ENCODE data around the gene SGSM1.

SGSM1 gene

DNA sequence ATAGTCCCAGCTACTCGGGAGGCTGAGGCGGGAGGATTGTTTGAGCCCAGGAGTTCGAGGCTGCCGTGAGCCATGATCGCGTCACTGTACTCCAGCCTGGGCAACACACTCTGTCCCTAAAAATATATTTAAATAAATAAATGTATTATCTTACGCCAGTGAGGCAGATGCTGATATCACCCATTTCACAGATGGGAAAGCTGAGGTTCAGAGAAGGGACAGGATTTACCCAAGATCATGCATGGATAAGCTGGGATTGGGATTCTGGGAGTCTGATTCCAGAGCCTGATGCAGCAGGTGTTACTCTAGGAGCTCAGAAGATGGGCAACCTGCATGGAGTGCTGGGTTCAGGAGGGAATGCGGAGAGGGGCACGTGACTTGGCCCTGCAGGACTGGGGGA, 17.8 kb downstream of the SGSM1 start:
- no peak overlapping the region for H3K27ac ChIP-seq (ENCODE audit: low read depth in 2 of 2, low read length in 2 of 2)
- no peak overlapping the region for H3K9ac ChIP-seq (ENCODE audit: low read depth in 1 of 2, low read length in 2 of 2)
- no peaks in the 10 kb centered on the region for H3K36me3 ChIP-seq (ENCODE audit: control insufficient read depth in 2 of 2, insufficient read depth in 2 of 2, low read length in 2 of 2)
- no peak overlapping the region for H3K4me3 ChIP-seq (ENCODE audit: low read length in 2 of 2)
- peaks cover 19 to 36% of the 10 kb centered on the region in 2 donors for H3K4me1 ChIP-seq (ENCODE audit: control insufficient read depth in 2 of 2, insufficient read depth in 2 of 2, low read length in 2 of 2)
- H3K9me3 ChIP-seq (ENCODE audit: control insufficient read depth in 2 of 2, low read length in 2 of 2), result no peaks in the 10 kb centered on the region
- H3K27me3 ChIP-seq (ENCODE audit: control insufficient read depth in 2 of 2, insufficient read depth in 2 of 2, low read length in 2 of 2), result no peaks in the 10 kb centered on the region

- Histone ChIP-seq H3K4me3 (ENCODE audit: low read length in 2 of 2) (no peak overlapping the region), H3K9me3 (ENCODE audit: control insufficient read depth in 2 of 2, low read length in 2 of 2) (no peaks in the 10 kb centered on the region), H3K4me1 (ENCODE audit: control insufficient read depth in 2 of 2, insufficient read depth in 2 of 2, low read length in 2 of 2) (peaks cover 19 to 36% of the 10 kb centered on the region in 2 donors), H3K27me3 (ENCODE audit: control insufficient read depth in 2 of 2, insufficient read depth in 2 of 2, low read length in 2 of 2) (no peaks in the 10 kb centered on the region), H3K27ac (ENCODE audit: low read depth in 2 of 2, low read length in 2 of 2) (no peak overlapping the region), H3K9ac (ENCODE audit: low read depth in 1 of 2, low read length in 2 of 2) (no peak overlapping the region), H3K36me3 (ENCODE audit: control insufficient read depth in 2 of 2, insufficient read depth in 2 of 2, low read length in 2 of 2) (no peaks in the 10 kb centered on the region)
These were observed 18.2 kb downstream of the SGSM1 start for GRCh38 chr22:24824250-24824649.

DNA sequence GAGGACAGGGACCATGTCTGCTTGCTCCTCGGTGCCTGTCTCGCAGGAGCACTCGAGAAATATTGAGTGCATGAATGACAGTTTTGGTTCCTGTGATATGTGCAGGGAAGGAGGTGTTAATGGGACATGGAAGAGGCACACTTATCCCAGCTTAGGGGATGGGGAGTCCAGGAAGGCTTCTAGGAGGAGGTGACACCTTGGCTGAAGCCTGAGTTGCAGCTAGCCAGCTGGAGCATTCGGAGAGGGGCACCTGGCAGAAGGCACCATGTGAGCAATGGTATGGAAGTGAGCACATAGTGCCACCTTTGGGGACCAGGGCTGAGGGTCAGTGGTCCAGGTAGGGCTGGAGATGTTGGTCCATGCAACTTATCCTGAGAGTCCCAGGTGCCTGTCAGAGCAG, 18.9 kb downstream of the SGSM1 start:
- Histone ChIP-seq H3K9me3 (ENCODE audit: control insufficient read depth in 2 of 2, low read length in 2 of 2) (no peaks in the 10 kb centered on the region), H3K27me3 (ENCODE audit: control insufficient read depth in 2 of 2, insufficient read depth in 2 of 2, low read length in 2 of 2) (no peaks in the 10 kb centered on the region), H3K4me3 (ENCODE audit: low read length in 2 of 2) (no peak overlapping the region), H3K4me1 (ENCODE audit: control insufficient read depth in 2 of 2, insufficient read depth in 2 of 2, low read length in 2 of 2) (peaks cover 15 to 31% of the 10 kb centered on the region in 2 donors), H3K36me3 (ENCODE audit: control insufficient read depth in 2 of 2, insufficient read depth in 2 of 2, low read length in 2 of 2) (no peaks in the 10 kb centered on the region), H3K27ac (ENCODE audit: low read depth in 2 of 2, low read length in 2 of 2) (no peak overlapping the region), H3K9ac (ENCODE audit: low read depth in 1 of 2, low read length in 2 of 2) (no peak overlapping the region)

GRCh38 chr22:24826710-24827285, 20.8 kb downstream of the SGSM1 start:
- H3K9me3 ChIP-seq (ENCODE audit: control insufficient read depth in 2 of 2, low read length in 2 of 2), result no peaks in the 10 kb centered on the region
- H3K36me3 ChIP-seq (ENCODE audit: control insufficient read depth in 2 of 2, insufficient read depth in 2 of 2, low read length in 2 of 2), result no peaks in the 10 kb centered on the region
- H3K9ac ChIP-seq (ENCODE audit: low read depth in 1 of 2, low read length in 2 of 2), result peak overlapping the region; percentile 41 to 56
- H3K27me3 ChIP-seq (ENCODE audit: control insufficient read depth in 2 of 2, insufficient read depth in 2 of 2, low read length in 2 of 2), result no peaks in the 10 kb centered on the region
- H3K4me1 ChIP-seq (ENCODE audit: control insufficient read depth in 2 of 2, insufficient read depth in 2 of 2, low read length in 2 of 2), result peaks cover 9 to 17% of the 10 kb centered on the region in 2 donors
- H3K4me3 ChIP-seq (ENCODE audit: low read length in 2 of 2), result peak overlapping the region; percentile 26 to 60
- H3K27ac ChIP-seq (ENCODE audit: low read depth in 2 of 2, low read length in 2 of 2), result peak overlapping the region; percentile 87 to 92

DNA sequence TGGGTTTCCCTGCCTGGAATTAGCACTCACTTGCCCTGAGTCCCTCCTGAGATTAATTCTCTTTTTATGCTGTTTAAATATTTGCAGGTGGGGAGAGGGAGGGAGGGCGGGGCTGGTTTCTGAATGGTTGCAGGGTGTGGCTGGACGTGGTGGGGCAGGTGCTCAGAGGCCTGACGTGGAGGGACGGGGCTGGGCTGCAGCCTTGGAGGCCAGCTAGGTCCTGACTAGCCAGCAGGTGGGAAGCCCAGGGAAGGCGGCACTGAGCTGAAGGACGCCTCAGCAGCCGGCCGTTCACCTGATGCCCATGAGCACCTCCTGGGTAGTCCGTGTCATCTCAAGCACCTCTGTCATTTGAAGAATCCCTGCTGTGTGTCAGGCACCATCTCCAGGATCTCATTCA, 21.3 kb downstream of the SGSM1 start:
- peak overlapping the region; percentile 87 to 92 for H3K27ac ChIP-seq (ENCODE audit: low read depth in 2 of 2, low read length in 2 of 2)

DNA sequence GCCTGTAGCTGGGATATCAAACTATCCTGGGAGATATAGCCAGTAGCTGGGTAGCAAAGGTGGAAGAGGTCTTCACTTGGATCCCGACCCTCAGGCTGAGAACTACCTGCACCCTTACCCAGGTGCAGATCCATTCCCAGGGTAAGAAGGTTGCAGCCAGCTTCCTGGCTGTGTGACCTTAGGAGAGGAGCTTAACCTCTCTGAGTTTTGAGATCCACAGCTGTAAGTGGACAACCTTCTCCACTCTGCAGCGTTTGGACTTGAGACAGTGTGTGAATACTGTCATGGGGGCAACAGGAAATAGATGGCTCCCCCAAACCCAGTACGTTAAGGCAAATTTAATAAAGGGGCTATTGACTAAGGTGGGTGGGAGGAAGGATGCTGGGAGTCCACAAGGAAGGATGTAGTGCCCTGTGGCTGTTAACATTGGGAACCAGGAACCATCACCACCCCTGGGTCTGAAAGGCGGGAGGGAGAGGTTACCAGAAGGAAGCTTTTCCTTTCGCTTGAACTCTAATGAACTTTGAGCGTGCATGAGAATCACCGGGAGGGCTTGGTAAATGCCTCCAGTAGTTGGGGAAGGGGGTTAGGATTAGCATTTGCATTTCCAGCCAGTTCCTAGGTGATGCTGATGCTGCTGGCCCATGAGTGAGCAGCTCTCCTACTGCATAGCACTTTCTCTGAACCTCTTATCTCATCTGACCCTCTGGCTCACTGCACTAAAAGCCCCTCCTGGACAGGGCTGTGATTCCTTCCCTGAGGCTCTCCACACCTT, 24.4 kb downstream of the SGSM1 start:
- Histone ChIP-seq H3K9me3 (ENCODE audit: control insufficient read depth in 2 of 2, low read length in 2 of 2) (no peaks in the 10 kb centered on the region), H3K27me3 (ENCODE audit: control insufficient read depth in 2 of 2, insufficient read depth in 2 of 2, low read length in 2 of 2) (no peaks in the 10 kb centered on the region), H3K4me1 (ENCODE audit: control insufficient read depth in 2 of 2, insufficient read depth in 2 of 2, low read length in 2 of 2) (peaks cover 9 to 17% of the 10 kb centered on the region in 2 donors), H3K4me3 (ENCODE audit: low read length in 2 of 2) (no peak overlapping the region), H3K27ac (ENCODE audit: low read depth in 2 of 2, low read length in 2 of 2) (no peak overlapping the region), H3K36me3 (ENCODE audit: control insufficient read depth in 2 of 2, insufficient read depth in 2 of 2, low read length in 2 of 2) (no peaks in the 10 kb centered on the region), H3K9ac (ENCODE audit: low read depth in 1 of 2, low read length in 2 of 2) (no peak overlapping the region)

More for the DNA sequence above, 21.3 kb downstream of the SGSM1 start:
- H3K27me3 ChIP-seq (ENCODE audit: control insufficient read depth in 2 of 2, insufficient read depth in 2 of 2, low read length in 2 of 2), result no peaks in the 10 kb centered on the region
- peak overlapping the region; percentile 41 to 66 for H3K9ac ChIP-seq (ENCODE audit: low read depth in 1 of 2, low read length in 2 of 2)
- peaks cover 9 to 17% of the 10 kb centered on the region in 2 donors for H3K4me1 ChIP-seq (ENCODE audit: control insufficient read depth in 2 of 2, insufficient read depth in 2 of 2, low read length in 2 of 2)
- H3K4me3 ChIP-seq (ENCODE audit: low read length in 2 of 2), result peak overlapping the region in 1 of 2 donors; percentile 60
- no peaks in the 10 kb centered on the region for H3K9me3 ChIP-seq (ENCODE audit: control insufficient read depth in 2 of 2, low read length in 2 of 2)
- no peaks in the 10 kb centered on the region for H3K36me3 ChIP-seq (ENCODE audit: control insufficient read depth in 2 of 2, insufficient read depth in 2 of 2, low read length in 2 of 2)

DNA sequence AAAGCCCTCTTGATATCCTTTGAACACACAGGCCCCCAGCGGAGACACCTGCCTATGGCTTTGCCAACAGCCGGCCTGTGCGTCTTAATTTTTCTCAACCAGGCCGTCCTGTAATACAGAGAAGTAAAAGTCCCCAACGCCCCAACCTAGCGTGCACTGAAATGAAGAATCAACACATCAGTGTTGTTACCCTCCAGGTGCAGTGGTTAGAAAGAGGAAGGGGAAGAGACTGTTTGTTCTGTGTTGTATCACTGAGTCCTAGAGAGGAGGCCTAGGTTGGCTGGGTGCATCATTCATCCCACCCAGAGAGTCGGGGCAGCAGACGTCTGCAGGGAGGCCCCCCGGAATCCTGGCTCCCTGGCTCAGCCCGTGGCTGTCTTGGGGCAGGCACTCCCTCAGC, 25.7 kb downstream of the SGSM1 start:
- Histone ChIP-seq H3K9me3 (ENCODE audit: control insufficient read depth in 2 of 2, low read length in 2 of 2) (no peaks in the 10 kb centered on the region), H3K4me1 (ENCODE audit: control insufficient read depth in 2 of 2, insufficient read depth in 2 of 2, low read length in 2 of 2) (peaks cover 5 to 14% of the 10 kb centered on the region in 2 donors), H3K9ac (ENCODE audit: low read depth in 1 of 2, low read length in 2 of 2) (no peak overlapping the region), H3K4me3 (ENCODE audit: low read length in 2 of 2) (no peak overlapping the region), H3K27me3 (ENCODE audit: control insufficient read depth in 2 of 2, insufficient read depth in 2 of 2, low read length in 2 of 2) (no peaks in the 10 kb centered on the region), H3K27ac (ENCODE audit: low read depth in 2 of 2, low read length in 2 of 2) (no peak overlapping the region), H3K36me3 (ENCODE audit: control insufficient read depth in 2 of 2, insufficient read depth in 2 of 2, low read length in 2 of 2) (no peaks in the 10 kb centered on the region)

DNA sequence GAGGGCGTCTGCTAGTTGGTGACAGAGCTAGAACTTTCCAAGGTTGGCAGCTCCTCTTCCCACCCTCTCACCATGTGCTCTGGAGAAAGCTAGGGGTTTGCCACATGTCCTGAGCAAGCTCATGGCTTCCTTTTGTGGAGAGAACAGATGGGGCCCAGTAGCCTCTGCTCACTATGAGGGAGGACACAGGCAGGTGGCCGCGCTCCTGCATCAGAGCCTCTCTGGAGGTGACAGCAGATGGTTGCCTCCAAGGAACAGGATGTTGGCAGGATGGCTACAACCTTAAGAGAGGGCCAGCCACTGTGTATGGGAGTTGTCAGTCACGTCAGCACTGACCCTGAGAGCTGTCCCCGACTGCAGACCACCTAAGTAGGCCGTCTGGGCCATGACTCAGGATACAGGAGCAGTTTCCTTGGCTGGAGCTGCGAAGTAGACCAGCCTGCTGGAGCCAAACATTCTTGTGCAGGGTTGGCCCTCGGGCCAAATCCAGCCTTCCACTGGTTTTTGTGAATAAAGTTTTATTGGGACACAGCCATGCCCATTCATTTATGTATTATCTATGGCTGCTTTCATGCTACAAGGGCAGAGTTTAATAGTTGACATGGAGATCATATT, 28.0 kb downstream of the SGSM1 start:
- no peak overlapping the region for H3K27ac ChIP-seq (ENCODE audit: low read depth in 2 of 2, low read length in 2 of 2)
- no peaks in the 10 kb centered on the region for H3K9me3 ChIP-seq (ENCODE audit: control insufficient read depth in 2 of 2, low read length in 2 of 2)
- H3K4me1 ChIP-seq (ENCODE audit: control insufficient read depth in 2 of 2, insufficient read depth in 2 of 2, low read length in 2 of 2), result peaks cover 0 to 2% of the 10 kb centered on the region in 2 donors
- no peak overlapping the region for H3K4me3 ChIP-seq (ENCODE audit: low read length in 2 of 2)
- no peaks in the 10 kb centered on the region for H3K27me3 ChIP-seq (ENCODE audit: control insufficient read depth in 2 of 2, insufficient read depth in 2 of 2, low read length in 2 of 2)
- no peaks in the 10 kb centered on the region for H3K36me3 ChIP-seq (ENCODE audit: control insufficient read depth in 2 of 2, insufficient read depth in 2 of 2, low read length in 2 of 2)
- H3K9ac ChIP-seq (ENCODE audit: low read depth in 1 of 2, low read length in 2 of 2), result no peak overlapping the region

DNA sequence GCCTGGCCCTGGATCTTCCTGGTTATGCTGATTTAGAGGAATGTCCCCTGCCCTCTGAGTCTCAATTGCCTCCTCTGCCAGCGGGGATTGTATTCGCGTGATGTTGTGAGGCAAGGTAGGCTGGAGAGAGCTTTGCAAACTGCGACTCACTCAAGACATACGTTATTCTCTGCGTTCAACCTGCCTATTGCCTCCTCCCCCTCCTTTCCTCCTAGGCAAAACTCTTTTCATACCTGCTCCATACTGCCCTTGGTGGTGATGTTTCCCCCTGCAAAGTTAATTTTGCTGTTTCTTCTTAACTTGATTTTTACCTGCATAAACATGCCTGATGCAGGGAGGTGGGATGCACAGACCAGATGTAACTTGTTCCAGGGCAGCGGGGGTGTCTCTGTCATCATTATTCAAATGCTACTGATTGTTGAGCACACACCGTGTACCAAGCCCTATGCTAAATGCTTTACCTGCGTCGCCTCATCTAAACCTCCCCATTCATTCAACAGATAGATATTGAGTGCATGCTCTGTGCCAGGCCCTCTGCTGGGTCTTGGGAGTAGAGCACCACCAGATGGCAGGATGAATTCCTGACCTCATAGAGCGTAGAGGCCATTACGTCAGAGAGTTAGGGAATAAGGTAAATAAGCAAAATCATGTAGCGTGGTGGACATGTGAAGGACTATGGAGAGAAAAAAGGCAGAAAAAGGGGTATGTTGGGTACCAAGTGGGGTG, 29.0 kb downstream of the SGSM1 start:
- H3K36me3 ChIP-seq (ENCODE audit: control insufficient read depth in 2 of 2, insufficient read depth in 2 of 2, low read length in 2 of 2), result no peaks in the 10 kb centered on the region
- no peaks in the 10 kb centered on the region for H3K27me3 ChIP-seq (ENCODE audit: control insufficient read depth in 2 of 2, insufficient read depth in 2 of 2, low read length in 2 of 2)
- no peak overlapping the region for H3K9ac ChIP-seq (ENCODE audit: low read depth in 1 of 2, low read length in 2 of 2)
- peaks cover 0 to 2% of the 10 kb centered on the region in 2 donors for H3K4me1 ChIP-seq (ENCODE audit: control insufficient read depth in 2 of 2, insufficient read depth in 2 of 2, low read length in 2 of 2)
- no peak overlapping the region for H3K27ac ChIP-seq (ENCODE audit: low read depth in 2 of 2, low read length in 2 of 2)
- H3K9me3 ChIP-seq (ENCODE audit: control insufficient read depth in 2 of 2, low read length in 2 of 2), result no peaks in the 10 kb centered on the region
- no peak overlapping the region for H3K4me3 ChIP-seq (ENCODE audit: low read length in 2 of 2)

GRCh38 chr22:24836282-24836681, 30.3 kb downstream of the SGSM1 start:
- no peak overlapping the region for H3K4me3 ChIP-seq (ENCODE audit: low read length in 2 of 2)
- H3K36me3 ChIP-seq (ENCODE audit: control insufficient read depth in 2 of 2, insufficient read depth in 2 of 2, low read length in 2 of 2), result no peaks in the 10 kb centered on the region
- peaks cover 0 to 2% of the 10 kb centered on the region in 2 donors for H3K4me1 ChIP-seq (ENCODE audit: control insufficient read depth in 2 of 2, insufficient read depth in 2 of 2, low read length in 2 of 2)
- H3K27ac ChIP-seq (ENCODE audit: low read depth in 2 of 2, low read length in 2 of 2), result no peak overlapping the region
- no peak overlapping the region for H3K9ac ChIP-seq (ENCODE audit: low read depth in 1 of 2, low read length in 2 of 2)
- H3K9me3 ChIP-seq (ENCODE audit: control insufficient read depth in 2 of 2, low read length in 2 of 2), result no peaks in the 10 kb centered on the region
- H3K27me3 ChIP-seq (ENCODE audit: control insufficient read depth in 2 of 2, insufficient read depth in 2 of 2, low read length in 2 of 2), result no peaks in the 10 kb centered on the region
